DMS53 treated with DMSO at 0.1 percent for 48 hours (cell line): ENCODE results near the gene ROR2.

Experiments used
- DNase-seq: peaks from one replicate; lab custom pipeline; 2025; ENCODE audit not compliant: unreplicated experiment; lab: John Stamatoyannopoulos, UW

ROR2 gene

DNA sequence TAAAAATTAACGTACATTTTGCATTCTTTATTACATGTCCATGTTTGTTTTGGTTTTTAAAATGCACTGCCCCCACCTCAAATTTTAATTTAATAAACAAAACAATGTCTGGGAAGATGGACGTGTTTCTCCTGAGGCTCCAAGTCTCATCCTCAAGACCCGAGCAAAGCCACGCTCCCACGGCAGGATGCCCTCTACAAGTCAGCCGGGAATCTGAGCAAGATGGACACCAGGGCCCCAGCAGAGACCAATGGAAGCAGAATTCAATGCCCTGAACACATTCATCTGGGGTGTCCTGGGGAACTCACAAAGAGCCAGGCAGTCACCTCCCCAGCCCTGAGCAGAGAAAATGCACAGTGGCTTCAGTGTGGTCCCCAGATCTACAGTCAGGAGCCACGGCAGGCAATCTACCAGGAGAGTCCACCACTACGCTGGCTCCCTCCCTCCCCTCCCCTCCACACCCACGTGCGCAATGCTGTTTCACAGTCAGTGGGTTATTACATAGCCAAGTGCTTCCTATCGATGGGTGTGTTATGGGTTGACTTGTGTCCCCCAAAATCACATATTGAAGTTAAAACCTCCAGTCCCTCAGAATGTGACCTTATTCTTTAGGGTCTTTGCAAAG lies 129.8 kb downstream of the ROR2 start:
- no peak for DNase-seq

DNA sequence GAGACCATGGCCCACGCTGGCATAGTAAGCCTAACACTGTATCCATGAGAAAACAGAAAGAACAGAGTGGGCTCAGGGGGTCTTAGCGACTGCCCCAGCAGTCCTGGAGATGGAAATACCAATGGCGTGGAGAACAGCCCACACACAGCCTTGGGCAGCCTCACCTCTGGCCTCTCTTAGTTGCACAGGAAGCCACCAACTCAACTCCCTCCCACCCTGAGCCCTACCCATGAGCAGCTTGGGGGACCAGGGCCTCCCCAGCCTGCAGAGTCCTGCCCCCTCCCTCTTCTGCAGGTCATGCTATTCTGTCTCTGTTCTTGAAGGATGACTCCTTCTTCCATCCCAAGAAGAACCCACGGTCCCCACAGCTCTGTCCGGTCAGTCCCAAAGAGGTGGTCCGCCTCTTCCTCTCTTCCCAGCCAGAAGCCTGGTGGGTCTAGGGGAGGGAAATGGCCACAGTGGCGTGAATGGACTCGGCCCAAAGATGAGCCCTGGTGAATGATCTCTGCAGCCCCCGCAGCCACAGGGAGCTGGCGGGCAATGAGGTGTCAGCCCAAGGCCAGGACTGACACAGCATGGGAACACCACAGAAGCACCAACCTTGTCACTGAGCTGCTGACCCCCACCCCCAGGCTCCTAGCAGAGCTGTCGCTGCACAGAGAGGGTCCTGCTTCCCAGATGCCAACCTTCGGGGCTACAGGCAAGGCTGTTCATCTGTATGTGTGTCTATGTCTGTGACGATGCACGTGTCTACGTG lies 131.2 kb downstream of the ROR2 start:
- DNase-seq = no peak

DNA sequence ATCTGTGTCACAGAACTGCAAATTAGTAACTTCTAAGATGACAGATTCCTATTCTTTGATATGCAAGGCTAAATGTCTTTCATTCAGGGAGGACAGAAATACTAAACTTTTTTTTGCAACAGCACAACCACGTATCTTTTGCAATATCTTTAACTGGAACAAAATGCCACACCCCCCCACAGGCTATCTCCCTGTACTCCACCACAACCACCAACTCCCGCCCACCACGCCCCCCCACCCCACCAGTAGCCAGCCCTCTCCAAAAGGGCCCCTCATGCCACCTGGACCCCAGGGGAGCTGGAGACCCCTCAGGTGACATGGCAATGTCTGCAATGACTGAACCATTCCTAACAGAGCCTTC lies 131.8 kb downstream of the ROR2 start:
- no peak for DNase-seq

DNA sequence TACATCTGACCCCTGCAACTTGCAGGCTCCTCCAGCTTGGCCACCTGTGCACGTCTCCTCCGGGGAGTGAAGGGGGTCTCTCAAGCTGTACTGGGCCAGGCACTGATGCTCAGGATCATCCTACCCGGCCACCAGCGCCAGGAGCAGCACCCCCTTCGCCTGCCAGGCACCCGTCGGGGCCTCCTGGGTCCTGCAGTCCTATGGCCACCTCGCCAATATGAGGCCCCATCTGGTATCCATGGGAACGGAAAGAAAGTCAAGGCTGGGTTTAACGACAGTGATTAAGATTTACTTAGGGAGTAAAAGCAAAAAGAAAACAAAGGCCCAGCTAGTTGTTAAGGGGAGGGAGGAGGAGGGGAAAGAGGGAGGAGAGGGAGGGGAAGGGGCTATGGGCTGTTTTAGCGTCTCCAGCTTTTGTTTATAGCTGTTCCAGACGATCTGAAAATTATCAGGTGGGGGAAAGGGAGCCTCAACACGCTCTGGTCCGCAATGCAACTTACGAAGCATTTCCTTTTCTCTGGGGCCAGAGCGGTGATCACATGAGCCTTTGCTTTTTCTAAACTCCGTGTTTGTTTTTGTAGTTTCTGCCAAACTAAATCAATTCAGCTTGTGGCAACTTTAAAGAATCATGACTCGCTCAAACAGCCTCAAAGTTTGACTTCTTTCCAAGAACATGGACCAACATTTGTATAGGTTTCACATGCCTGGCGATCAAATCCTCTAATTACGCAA lies 132.4 kb downstream of the ROR2 start:
- no peak for DNase-seq

DNA sequence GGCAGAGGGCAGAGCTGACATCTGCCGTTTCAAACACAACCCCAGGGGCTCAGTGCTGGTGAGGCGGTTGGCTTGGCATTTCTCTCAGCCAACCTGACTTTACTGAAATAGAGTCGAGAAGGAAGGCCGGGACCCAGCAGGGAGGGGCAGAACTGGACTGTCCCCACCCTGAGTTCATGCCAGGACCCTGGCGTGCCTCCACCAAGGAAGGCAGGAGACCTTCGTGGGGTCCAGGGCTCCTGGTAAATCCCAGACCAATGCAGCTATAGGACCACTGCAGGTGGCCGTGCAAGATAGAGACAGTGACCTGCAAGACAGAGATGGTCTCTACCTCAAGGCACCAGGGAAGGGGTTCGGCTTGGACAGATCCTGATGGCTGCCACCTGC lies 132.9 kb downstream of the ROR2 start:
- DNase-seq = no peak

DNA sequence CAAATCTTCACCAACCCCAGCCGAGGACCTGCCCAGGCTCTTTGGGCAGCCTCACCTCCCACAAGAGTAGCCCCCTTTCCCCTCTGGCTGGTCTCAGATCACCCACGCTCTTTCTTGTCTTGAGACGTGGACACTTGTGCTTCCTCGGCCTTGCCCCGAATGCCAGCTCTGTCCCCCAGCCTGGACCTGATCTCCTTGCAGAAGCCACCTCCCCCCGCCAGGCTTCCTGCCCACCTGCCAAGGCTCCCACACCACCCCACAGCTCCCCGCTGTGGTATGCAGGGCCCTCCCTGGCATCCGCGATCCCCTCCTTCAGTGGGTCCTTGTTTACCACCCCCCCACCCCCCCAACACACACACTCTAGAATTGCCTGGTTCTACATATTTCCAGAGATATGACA lies 133.7 kb downstream of the ROR2 start:
- no peak for DNase-seq

DNA sequence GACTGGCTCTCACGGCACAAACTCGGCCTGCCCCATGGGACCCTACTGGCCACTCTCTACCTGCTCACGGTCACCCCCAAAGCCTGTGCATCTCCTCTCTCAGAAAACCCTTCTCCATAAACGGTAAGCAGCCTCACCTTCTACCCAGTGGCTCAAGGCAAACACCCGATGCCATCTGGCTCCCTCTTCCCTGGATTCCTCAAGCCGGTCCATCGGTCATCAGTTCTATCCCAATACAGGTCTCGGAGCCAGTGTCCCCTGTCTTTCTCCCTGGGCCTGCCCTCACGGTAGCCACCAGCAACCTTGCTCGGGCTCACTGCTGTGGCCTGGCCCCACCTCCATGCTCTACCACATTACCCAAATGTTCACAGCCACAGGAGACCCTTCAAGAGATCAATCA lies 134.1 kb downstream of the ROR2 start:
- no peak for DNase-seq

DNA sequence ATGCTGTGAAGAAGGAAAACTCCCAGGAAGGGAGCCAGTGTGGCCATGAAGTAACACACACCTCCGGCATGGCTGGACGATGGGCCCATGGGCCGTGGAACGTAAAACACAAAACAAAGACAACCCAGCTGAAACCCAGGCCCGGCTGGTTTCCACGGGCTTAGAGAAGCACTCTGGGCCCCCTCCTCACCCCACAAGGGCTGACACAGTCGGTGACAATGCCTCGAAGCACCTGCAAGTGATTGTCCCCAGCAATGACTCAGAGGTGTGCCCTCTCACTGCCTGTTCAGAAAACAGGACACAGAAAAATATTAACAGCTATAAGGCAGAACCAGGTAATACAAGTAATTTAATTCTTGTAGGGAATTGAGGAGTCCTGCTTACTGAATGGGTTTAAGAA lies 135.3 kb downstream of the ROR2 start:
- DNase-seq = no peak

DNA sequence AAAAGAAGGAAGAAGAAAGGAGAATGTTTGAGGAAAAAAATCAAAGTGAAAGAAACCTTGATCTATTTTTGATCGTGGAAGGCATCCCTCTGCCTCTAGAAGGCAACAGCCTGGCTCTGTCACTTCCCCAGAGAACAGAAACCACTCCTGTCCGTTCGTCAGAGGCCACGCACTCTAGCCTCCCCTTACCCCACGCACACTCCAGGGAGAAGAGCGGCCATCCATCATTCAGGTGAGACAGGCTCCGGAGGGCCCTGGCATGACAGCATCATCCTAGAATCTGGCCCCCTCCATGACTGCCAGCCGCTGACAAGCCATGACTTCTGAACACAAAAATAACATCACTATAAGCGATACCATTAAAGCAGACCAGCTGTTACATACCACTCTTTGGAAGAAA lies 135.8 kb downstream of the ROR2 start:
- no peak for DNase-seq

DNA sequence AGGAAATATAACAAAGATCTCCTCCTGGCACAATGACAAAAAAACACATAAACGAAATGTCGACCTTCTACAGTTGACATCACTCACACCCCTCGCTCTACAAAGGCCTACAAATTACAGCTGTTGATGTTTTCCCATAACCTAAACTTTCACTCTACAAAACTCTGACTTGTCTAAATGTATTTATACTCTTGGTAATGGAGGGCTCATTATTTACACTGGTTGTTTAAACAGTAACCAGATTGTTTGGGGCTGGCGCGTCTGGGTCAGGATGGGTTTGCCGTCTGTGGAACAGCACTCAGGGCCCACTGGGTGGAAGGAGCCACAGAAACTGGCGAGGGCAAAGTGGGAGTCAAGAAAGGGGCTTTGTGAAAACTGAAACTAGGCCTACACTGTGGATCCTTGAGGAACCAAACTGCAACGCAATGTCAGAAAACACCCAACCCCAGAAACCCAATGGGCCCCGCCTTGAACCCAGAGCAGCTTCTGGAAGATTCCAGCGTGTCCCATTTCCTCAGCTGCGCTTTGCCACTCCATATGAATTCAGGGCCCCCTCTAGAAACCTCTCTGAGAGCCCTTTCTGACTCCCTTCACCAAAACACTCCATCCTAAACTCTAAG lies 136.7 kb downstream of the ROR2 start:
- DNase-seq = no peak

DNA sequence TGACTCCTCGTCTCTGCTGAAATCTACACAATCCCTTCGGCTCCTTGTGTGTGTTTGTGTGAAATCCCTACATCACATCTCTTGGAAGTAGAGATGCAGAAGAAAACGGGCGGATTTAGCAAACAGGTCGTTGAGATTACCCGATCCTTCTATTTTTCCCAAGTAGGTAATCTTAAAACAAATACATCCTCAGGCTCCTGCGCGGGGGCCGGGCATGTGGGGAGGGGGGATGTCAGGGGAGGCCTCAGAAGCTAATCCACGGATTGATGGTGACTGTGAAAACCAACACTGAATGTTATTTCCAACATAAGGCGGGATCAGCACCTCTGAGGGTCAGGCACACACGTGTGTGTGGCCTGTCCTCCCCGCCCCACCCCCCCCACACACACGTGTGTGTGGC lies 137.8 kb downstream of the ROR2 start:
- no peak for DNase-seq

DNA sequence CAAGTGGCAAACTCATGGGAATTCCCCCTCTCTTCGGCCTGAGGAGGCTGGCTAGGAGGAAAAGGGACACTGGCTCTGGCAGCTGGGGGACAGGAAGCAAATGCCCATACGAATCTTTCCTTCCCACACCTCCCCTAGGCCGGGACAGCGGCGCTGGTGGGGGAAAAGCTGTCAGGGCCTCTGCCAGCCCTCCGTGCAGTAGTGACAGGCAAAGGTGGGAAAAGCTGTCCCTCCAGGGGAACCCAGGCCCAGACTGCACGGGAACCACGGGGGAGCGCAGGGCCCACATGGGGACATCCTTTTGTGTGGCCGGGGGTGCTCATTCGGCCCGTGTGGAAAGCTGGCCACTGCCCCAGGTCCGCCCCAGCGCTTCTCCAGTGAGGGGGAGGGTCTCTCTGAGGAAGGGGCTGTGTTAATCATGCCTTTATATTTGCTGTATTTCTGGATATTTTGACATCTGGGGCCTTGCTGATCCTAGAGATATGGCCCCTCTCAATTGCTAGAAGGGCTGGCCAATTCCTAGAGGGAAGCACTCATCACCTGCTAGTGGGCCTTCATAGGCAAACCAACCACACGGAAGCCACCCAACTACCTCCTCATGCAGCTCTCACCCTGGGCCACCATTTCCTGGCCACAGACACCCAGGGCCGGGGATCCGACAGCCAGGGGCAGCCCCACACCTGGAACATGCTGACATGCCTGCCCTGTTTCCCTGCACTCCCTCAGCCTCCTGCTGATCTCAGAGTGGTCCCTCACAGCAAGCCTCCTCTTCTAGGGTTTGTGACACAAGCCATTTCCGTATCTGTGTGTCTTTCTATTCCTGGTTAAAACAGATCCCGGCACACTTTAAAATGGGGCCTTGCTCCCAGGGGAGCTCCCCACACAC lies 138.8 kb downstream of the ROR2 start:
- DNase-seq = no peak

DNA sequence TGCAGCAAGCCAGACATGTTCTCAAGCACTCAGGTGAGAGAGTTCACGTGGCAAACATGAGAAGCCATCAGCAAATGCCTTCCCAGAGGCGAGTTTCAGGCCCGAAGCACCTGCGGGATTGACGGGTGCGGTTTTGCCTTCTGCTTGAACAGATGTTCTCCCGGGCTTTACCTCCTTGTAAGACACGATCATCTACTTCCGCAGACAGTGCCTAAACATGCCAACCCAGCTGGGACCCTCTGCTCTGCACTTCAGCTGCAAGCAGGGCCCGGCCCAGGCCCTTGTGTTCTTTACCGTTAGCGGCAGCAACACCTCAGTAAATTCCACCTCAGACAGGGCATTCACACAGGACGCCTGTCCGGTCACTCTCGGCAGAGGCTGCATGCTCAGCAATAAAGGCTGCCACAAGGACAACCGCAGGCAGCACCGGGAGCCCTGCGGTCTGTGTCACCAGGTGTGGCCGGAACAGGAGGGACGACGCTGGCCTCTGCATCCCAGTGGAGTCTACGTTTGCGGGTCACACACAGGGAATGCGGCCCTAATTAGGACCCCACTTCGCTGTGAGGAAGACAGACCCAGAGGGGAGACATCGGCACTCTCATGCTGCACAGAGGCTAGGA lies 139.6 kb downstream of the ROR2 start:
- no peak for DNase-seq

DNA sequence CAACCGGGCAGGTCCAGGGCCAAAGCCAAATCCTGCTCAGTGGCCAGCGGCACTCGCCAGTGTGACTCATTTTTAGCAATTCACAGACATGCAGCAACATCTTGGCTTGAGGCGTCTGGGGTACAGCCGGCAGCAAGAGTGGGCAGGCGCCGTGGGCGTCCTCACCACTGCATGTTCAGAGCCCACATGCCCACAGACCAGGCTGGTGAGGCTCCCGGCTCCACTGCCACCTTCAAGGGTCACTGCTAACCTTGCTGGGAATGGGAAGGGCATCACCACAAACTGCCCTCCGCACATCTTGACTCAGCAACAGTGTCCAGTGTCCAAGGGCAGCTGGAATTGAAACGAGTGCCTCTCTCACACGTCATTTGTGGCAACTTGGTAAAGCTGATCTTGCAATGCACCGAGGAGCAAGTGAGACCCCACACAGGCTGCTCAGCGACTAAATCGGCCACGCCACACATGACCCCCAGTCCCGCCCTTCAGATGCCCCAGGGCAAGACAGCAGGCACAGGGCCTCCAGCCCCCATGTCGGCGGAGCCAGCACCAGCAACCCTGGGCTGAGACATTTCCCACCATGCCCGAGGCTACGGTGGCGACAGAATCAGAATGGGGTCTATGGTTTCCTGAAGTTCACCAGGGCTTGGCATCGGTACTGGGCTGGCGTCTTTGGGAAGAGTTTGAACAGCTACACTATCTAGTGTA lies 140.3 kb downstream of the ROR2 start:
- no peak for DNase-seq

DNA sequence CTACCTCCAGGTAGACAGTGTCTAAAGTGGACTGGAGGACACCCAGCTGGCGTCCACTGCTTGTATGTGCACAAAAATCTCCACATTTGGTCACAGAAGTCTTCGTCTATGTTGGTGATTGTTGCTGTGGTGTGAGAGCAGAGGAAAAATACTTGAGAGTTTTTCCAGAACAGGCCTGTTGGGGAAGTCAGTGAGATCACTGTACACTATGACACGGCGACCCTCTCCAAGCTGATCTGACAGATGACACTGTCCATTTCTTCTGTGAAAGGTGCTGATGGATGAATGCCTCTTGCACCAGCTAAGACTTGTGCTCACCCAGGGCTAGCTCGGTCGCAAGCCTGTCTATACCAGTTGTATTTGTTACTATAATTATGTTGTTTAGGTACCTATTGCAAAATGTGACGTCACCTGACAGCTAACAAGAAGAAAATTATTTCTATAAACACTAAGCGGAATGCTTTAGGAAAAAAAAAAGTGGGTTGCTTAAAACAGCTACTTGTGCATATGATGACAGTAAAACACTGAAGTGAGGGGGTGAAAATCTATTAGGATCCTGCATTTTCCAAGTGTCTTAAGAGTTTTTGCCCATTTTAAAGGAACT lies 142.3 kb downstream of the ROR2 start:
- no peak for DNase-seq

DNA sequence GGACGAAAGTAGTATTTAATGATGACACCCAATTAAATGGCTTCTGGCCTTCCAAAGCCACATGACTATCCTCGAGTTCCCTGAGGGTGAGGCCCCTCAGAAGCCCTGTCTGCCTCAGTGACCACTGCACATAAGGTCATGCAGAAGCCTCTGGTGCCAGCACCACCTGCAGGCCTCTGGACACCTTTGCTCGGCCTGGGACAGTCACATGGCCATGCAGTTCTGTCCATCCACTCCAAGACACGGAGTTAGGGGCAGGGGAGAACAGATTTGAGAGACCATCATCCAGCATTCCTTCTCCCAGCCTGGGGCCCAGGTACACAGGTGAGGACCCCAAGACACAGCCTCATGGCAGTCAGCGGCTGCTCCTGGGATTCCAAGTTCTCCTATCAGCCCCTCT lies 145.0 kb downstream of the ROR2 start:
- DNase-seq = no peak

DNA sequence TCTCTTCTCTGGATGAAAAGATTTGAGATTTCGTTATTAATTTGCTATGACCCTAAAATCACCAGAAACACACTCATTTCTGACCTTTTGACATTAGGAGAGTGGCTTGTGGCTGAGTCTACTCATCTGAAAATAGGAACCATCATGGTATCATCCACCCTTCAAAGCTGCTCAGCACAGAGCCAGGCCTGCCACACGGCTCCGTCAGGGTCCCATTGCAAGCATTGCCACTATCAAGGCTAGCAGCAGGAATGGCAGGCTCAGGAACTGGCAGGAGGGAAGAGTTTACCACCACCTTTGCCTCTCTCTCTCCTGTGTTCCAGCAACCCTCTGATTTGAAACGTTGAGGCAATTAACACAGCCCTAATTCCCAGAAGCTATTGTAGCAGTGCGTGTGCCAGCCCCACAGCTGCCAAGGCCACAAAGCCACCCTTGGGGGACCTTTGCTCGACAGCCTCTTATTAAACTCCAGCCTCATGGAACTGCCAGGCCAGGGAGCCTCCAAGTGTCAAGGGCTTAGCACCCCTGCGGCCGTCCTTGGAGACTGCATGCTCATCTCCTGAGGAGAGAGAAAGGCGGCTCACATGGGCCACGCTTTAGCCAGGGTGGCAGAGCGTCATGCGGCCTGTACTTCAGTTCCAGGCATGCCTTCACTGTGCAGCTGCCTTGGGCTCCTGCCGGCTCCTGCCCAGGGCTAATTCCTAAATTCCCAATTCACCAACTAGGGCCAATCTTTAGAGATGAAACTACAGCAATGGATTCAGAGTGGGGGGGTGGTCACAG lies 145.9 kb downstream of the ROR2 start:
- no peak for DNase-seq

DNA sequence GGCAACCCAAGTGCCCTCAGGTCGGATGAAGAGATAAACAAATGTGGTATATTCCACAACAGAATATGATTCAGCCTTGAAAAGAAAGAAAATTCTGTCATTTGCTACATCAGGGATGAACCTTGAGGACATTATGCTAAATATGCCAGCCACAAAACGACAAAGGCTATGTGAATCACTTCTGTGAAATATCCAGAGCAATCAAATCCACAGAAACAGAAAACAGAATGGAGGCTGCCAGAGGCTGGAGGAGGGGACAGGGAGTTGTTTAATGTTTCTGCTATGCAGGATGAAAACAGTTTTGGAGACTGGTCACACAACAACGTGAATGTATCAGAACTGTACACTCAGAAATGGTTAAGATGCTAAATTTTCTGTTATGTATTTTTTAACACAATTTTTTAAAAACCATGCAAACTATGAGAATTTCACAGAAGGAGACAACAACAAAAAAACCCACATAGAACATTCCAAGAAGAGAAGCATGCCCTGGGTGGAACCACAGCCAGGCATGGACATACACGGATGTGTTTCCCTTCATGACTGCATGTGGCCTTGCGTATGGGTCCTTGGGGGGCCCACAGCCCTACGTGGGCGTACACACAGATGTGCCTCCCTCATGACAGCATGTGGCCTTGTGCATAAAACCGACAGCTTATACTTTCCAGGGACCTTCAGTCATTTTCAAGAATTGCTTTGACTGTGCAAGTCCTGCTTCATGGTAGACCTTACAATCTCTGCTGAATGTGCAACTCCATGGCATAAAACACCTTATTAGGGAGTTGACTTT lies 146.7 kb downstream of the ROR2 start:
- DNase-seq = no peak
